Retina (tissue), 1 donor: ENCODE data around the gene TNFRSF11A.

Experiments
- DNase-seq: peaks from one replicate; pipeline ENCODE4 v3.0.0-alpha.2; 2016

TNFRSF11A gene

DNA sequence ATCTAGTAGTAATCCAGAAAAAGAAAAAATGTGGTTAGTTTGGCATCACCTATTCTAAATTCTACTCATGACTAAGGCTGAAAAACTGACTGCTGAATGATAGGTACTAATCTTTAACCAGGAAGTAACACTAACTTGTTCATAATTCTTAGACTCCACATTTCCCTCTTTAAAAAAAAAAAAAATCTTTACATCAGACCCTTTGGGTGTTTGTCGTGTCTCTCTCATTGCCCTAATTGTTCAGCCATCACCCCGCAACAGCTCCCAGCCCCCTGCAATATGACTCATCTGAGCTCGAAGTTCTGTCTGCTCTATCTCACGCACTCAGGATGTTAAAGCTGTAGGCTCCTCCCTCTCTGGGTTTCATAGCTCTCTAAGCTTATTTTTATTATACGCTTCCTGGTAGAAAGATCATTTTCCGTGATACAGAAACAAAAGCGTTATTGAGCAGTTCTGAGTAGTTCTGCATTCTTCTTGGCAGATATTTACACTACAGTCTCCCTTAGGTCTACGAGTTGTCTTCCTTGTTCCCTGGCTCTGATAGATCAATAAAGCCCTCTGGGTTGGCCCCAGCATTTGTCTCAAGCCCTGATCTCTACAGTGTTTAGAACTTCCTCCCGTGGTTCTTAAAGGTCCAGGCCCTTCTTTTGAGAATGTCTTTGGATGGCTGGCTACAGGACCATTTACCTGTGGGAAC is 95.6 kb downstream of the TNFRSF11A start:
- no peak for DNase-seq

DNA sequence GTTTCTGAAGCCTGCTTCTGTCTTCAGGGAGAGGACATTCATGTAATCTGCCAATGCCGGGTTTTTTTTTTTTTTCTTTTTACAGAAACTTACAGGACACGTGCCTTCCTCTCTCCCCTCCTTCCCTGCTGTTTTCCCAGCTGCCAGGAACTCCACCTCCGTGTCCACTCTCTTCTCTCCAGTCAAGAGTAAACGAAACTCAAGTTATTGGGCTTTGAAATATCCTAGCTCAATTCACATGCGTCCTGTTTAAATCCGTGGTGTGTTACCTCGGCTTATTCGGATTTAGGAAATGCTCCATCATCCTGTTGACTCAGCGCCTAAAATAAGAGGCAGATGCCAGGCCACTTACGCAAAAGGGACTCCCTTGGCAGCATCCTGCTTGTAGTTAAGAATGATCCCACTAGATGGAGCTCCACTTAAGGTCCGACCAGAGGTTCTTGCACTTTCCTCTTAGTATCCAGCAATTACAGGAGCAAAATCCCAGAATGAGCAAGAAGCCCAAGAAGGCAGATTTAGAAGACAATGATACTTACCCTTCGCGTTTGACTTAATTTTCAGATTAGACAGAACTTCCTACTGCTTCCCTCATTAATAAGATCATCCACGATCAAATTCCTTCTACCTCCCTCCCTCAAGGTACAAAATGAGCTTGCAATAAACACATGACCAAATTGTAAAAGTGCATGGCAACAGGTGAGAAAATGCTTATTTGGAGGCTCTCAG is 100.5 kb downstream of the TNFRSF11A start:
- peak; percentile 88 for DNase-seq

DNA sequence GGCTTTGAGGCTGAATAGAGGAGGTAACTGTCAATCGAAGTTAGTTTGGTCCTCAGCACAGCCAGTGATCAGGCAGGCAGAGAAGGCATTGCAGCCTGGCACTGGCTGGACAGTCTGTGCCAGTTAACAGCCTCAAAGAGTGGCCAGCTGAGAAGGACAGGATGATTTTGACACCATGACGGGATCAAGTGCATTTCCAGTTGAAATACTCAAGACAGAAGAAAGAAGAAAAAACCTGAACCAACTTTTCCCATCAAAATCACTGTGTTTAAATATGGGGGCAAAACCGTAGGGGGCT is 101.0 kb downstream of the TNFRSF11A start:
- DNase-seq, result no peak

DNA sequence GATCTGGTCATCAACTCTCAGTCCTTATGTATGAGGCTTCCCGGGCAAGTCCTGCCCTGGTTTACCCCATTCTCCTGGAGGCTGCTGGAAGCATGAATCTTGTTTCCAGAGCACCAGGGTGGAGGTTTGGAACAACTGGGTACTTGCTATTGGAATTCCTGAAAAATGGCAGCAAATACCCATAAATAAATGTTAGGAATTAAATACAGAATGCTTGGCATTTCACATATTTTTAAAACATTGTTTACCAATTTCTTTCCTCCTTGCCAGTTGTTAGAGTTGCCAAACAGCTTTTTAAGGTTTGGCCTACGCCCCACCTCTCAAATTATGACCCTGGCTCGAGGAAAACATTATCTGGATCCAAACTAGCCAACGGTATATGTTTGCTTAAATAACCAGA is 107.1 kb downstream of the TNFRSF11A start:
- no peak for DNase-seq

DNA sequence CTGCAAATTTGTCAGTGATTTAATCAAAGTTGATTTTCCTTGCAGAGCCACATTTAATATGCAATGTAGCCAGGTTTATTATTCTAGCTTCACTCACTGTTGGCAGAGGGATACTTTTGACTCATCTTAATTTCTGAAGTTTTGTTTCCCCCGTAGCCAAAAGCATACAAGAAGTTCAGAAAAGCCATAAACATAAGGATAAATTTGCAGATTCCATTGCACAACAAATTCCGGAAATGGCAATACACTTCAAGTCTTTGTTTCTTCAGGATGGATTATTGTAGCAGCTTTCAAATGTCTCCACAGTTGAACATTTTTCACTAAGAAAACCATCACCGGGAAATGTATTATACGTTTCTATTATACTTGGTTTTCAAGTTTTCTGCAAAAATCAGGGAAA is 109.7 kb downstream of the TNFRSF11A start:
- DNase-seq, result no peak

DNA sequence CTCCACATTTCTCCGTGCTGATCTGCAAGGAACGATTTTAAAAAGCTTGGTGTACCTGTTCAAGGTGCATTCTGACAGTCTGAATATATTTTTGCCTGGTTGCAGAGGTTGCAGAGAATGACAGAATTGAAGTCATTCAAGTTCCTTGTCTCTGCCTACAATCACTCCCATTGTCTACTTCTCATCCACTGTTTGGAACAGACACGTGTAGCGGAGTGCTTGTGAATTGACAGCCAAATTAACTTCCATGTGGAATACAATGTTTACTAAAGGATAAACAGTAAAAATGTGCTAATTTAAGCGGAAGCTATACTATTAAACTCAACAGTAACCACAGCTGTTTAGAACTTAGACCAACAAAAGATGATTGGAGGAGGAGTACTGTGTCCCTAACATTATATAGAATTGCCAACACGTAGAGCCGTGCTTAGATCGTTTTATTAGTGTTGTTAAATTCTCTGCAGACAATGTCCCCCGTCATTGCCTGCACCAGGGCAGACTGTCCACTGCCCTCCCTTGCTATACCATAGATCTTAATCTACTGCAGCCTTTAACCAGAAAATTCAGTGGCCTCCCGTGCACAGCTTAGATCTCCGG is 110.4 kb downstream of the TNFRSF11A start:
- no peak for DNase-seq

DNA sequence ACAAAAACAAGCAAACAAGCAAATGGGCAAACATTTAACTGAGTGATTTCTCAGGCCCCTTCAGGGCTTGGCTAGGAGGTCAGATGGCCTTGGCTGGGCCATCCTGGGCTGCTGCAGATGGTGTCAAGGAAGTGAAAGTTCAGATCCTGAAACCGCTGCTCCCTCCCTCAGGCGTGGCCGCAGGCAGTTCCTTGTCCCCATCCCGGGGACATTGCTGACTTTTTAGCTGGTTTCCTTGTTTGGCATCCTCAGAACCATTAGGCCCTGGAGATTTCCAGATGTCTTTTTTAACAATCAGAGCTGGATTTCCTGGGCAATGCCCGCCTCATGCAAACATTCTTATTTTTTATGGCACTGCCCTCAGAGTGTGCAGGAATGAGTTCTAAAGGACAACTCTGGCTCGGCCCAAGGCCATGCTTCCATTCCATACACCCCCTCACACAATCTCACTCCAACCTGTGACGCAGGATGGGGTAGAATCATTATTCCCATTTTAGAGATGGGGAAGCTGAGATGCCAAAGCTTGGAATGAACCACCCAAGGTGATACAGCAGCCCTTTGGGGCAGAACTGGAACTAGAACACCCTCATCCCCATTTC is 111.6 kb downstream of the TNFRSF11A start:
- no peak for DNase-seq

DNA sequence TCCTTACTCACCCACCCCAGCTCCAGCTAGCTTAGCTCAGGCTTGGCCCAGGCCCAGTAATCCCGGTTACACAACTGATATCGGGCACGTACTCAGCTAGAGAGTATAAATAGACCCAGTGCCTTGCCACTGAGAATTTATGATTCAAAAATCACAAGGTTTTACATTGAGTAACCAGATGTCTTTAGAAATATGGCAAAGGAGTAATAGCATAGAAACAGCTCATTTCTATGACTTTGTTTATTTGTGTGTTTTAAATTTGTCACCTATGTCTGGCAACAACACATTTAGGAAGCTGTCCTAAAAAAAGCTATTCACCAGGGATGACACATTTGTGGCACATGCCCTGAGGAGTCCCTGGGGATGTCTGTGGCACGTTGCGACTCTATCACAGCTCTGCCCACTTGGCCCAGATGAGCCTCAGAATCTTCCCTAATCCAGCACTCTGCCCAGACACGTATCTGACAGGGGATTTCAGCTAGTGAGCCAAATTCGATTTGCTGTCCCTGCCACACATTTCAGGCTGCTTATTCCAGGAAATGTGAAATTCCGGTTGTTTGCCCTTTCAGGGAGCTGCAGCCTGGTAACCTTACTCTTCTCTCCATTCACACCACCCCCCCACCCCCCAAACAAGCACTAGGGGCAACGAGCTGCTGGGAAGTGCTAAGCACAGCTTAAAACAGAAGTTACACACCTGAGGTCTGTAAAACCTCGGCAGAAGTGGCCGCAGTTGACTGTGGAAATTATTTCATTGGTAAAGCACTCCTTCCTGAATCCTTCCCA is 112.3 kb downstream of the TNFRSF11A start:
- DNase-seq, result peak; percentile 58

DNA sequence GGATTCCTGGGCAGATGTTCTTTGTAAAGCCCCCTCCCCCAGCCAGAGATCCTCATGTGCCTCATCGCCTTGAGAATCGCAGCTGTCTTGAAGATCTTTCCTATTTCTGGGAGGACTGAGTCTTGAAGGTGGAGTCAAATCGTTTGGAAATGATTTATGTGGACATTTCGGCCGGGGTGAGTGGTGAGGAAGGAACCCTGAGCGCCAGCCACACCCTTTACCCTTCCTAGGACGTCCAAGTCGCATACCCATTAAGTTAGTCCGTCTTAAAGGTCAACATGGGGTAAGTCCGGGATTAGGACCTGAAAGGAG is 112.9 kb downstream of the TNFRSF11A start:
- no peak for DNase-seq

DNA sequence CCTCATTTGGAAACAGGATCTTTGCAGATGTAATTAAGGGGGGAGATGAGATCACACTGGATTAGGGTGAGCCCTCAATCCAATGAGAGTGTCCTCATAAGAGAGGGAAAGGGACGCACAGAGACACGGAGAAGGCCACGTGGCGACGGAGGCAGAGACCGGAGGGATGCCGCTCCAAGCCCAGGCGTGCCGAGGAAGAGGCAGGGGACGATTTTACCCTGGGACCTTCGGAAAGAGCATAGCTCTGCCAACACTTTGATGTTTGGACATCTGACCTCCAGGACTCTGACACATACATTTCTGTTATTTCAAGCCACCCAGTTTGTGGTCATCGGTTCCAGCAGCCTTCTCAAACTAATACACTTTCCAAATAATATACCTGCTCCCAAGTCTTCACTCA is 113.3 kb downstream of the TNFRSF11A start:
- peak; percentile 48 for DNase-seq

DNA sequence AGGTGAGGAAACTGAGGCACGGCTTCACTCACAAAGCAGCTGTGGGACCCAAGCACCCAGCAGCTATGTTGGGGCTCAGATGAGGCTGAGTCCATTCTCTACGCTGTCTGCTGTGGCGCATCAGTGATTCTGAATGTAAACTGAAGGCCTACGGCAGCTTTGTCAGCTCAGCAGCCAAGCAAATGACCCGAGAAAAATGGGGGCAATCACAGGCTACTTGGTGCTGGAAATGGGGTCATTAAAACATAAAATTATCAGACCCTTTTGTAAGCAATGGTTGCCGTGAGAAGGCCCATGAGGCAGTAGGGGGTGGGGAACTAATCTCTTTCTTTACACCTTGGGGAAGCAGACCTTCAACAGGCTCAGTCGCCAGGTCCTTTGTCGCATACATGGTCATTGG is 113.8 kb downstream of the TNFRSF11A start:
- DNase-seq, result peak; percentile 75
